Measurements from ENCODE around the gene PPP1R9B.

PPP1R9B gene

DNA sequence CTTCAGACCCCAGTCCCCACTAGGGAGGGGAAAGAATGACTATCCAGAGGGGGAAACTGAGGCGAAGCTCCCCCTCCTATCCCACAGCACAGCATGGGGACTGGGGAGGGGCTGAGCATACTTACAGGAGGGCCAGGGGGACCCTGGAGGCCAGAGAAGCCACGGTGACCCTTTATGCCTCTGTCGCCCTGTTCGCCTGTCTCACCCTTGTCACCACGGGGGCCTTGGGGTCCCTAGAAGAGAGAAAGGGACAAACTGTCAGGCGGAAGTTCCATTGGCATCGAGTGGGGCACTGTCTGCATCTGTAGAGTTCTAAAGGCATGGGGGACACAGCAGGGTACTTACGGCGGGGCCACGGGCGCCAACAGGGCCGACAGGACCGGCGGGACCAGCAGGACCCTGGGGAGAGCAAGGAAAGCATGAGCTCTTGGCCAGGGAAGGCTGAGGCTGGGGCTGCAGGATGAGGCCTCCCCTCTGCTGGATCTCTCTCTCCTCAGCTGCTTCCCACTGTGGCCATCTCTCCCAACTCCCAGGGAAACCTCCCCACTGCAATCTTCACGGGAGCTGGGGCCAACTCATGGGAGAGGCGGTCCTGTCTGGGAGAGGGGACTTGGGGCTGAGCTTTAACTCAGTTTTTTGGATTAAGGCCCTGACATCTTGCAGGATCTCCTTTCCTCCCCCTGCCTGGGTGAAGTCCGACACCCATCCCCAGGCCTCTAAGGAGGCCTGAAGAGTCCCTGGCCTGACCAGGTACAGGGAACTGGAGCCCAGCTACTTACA lies 37.5 kb upstream of the PPP1R9B start:
- peak; percentile 89 for DNase-seq

DNA sequence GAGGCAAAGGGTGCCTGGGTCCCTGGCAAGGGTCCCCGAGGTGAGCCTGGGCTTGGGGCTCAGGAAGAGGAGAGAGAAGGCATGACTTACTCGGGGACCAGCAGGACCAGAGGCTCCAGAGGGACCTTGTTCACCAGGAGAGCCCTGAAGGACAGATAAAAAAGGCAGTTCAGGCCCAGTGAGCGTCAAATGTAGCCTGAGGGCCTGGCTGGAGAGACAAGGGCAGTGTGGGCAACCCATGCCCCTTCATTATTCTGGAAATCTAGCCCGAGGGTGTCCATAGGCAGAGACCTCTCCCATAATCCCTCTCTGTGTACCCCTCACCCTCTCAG lies 36.9 kb upstream of the PPP1R9B start:
- DNase-seq, result no peak

DNA sequence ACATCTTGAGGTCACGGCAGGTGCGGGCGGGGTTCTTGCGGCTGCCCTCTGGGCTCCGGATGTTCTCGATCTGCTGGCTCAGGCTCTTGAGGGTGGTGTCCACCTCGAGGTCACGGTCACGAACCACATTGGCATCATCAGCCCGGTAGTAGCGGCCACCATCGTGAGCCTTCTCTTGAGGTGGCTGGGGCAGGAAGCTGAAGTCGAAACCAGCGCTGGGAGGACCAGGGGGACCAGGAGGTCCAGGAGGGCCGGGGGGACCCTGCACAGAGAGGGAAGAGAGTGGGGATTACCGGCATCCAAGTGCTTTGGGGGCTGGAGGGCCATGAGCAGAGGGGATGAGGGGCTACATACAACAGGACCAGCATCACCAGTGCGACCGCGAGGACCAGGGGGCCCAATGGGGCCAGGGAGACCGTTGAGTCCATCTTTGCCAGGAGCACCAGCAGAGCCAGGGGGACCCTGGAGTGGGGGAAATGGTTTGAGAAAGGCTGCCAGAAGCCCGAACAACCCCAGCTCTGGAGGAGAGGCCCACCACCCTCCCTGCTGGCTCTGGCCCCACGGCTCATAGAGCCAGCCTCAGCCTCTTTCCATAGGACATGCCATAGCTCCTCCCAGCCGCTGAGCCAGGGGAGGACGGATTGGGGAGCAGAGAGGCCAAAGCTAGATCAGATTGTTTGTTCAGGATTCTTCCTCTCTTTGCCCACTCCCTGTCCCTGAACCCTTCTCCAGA lies 36.4 kb upstream of the PPP1R9B start:
- DNase-seq, result peak; percentile 89

DNA sequence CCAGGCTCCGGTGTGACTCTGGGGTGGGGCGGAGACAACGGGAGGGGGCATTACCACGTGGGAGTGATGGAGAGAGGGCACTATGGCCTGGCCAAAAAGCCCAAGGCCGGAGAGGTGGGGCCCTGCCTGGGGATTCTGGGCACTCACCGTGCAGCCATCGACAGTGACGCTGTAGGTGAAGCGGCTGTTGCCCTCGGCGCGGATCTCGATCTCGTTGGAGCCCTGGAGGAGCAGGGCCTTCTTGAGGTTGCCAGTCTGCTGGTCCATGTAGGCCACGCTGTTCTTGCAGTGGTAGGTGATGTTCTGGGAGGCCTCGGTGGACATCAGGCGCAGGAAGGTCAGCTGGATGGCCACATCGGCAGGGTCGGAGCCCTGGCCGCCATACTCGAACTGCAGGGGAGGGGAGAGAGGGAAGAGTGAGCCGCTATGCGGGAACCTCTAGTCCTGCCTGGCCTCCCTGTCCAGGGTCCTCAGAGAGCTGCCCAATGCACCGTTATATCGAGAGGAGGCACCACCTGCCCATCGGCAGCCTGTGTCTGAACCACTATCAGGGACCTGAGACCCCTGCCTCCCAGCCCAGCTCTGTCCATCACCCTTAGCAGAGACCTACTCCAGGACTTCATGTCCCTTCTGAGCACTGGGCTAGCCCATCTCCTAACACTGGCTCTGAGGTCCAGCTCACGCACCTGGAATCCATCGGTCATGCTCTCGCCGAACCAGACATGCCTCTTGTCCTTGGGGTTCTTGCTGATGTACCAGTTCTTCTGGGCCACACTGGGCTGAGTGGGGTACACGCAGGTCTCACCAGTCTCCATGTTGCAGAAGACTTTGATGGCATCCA lies 35.4 kb upstream of the PPP1R9B start:
- peak; percentile 58 for DNase-seq

DNA sequence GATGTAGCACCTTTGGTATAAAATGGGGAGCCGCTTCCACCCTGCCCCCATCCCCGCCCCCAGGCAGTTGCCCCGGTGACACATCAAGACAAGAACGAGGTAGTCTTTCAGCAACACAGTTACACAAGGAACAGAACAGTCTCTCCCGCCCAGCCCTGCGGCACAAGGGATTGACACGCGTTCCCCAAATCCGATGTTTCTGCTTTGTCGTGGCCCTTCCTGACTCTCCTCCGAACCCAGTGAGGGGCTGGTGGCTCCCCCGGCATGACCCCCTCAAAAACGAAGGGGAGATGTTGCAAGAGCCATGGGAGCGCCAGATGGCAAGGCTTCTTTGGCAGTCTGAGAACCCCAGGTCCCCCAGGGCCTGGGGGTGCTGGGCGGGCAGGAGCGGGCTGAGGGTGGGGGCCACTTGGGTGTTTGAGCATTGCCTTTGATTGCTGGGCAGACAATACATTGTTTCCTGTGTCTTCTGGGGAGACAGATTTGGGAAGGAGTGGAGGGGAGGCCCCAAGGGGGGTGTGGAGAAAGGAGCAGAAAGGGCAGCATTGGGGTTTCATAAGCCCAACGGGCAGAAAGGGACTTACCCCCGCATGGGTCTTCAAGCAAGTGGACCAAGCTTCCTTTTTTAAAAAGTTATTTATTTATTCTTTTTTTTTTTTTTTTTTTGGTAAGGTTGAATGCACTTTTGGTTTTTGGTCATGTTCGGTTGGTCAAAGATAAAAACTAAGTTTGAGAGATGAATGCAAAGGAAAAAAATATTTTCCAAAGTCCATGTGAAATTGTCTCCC lies 34.3 kb upstream of the PPP1R9B start:
- peak; percentile 80 for DNase-seq

DNA sequence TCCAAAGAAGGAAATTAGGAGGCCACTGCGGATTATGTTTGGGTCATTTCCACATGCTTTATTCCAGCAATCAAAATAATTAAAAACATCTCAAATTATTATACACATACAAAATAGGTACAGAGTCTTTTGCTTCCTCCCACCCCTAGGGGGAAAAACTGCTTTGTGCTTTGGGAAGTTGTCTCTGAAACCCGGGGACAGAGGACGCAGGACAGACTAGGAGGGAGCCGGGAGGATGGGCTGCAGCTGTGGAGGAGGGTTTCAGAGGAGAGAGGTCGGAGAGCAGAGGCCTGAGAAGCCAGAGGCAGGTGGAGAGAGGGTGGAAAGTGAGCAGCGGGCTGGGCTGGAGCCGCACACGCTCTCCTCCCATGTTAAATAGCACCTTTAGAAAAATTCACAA lies 33.6 kb upstream of the PPP1R9B start:
- DNase-seq, result peak; percentile 74

DNA sequence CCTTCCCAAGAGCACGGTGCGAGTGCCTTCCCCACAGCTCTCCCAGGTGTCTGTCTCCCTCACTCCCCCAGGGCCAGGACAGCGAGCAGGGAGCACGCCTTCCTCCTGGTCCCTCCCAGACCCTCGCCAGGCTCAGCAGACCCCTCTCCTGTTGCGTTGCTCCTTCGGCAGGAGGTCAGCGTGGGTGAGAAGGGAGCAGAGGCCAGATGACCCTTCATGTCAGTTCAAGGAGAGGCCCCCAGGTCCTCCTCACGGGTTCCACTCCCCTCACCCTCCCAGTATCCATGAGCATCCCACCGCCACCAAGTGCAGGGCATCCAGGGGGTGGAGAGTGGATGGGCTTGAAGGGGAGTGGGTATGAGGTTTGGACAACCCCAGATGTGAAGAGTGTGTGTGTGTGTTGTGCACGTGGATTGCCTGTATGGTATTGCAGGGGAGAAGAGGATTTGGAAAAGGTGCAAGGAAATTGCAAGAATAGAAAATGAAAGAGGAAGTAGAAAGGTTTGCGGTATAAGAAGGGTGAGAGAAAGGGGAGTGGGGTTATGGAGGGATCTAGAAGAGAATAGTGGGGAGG lies 33.0 kb upstream of the PPP1R9B start:
- peak; percentile 81 for DNase-seq

DNA sequence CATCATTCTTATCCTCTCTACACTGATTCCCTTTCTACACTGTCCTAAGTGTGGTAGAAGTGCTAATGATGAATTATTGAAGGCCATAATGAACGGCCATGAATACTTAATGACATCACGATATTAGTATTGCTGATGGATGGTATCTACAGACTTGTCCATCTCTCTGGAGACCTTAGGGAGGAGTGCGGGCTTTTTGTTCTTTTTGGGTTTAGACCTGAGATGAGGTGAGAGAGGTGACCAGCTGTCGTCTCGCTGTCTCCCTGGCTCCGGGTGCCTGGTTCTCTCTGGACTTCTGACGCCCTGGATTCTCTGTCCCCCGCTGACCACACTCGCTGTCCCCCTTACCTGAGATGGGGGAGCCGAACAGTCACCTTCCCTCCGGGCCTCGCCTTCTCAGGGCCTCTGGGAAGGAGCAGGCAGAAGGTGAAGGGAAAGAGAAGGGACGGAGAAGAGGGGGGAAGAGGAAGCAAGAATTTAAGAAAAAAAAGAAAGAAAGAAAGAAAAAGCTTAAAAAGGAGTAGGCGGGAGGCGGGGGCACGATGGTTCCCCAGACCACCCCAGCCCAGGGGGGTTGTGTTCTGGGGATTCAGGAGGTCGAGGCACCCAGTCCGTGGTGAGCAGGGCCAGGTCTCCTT lies 32.4 kb upstream of the PPP1R9B start:
- DNase-seq, result peak; percentile 74

DNA sequence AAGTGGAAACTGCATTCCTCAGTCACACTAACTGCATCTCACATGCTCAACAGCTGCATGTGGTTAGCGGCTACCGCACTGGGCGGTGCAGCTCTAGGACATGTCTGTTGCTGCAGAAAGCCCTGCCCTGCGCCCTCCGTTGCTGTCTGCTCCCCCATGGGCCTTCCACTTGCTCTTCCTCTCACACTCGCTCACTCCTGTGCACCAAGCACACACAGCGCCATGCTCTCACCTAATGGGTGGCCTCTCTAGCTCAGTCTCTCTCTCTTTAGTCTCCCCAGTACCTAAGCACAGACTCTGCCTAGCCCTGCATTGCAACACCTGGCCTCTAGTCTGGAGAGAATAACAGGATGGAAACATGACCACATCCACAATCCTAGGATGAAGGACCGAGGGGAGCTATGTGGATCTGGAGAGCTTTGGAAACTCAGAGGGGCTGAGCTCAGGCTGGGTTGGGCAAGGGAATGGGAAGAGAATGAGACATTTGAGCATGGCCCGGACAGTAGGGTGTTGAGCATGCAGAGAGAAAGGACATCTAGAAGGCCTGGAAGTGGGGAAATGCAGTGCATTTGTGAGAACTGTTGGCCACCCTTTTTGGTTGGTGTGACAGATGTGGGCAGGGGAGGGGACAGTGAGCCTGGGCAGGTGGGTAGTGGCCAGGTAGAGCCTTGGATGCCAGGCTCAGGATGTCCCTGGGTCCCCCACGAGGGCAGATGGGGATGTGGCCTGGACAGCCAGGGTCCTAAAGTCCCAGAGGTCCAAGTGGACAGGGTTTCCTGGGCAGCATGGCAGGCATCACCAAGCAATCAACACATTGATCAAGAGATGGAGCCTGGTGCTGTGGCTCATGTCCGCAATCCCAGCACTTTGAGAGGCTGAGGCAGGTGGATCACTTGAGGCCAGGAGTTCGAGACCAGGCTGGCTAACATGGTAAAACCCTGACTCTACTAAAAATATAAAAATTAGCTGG lies 31.4 kb upstream of the PPP1R9B start:
- DNase-seq, result peak; percentile 91

DNA sequence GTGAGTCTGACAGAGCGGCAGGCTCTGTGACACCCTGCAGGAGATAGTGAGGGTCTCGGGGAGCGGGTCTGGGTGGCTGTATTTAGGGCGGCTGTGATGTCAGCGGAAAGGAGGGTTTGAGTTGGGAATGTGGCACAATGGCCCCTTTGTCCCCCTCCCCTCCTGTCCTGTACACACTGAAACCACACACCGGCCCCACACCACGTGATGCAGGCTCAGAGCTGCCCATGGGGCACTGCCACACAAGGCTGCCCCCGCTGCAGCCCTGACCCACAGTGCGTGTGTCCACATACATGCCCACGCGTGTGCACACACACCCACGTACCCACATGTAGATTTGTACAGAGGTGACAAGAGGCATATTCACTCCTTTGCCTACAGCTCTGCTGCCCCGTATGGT lies 30.7 kb upstream of the PPP1R9B start:
- DNase-seq, result no peak

DNA sequence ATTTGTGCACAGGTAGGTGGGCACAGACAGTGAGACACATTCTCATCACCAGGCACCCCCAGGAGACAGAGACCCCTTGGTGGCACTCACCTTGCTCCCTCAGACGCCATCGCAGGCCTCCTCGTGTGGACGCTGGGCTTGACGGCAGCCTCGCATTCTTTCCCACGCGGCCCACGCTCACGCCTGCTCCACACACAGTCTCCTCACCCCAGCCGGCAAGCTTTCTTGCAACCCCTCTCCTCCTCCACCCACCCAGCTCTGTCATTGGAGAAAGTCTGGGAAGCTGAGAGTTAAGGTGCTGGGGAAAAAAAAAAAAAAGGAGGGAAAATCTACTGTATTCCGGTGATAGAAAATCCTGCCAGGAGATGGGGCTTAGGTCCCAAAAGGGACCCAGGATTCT lies 30.1 kb upstream of the PPP1R9B start:
- DNase-seq, result no peak

DNA sequence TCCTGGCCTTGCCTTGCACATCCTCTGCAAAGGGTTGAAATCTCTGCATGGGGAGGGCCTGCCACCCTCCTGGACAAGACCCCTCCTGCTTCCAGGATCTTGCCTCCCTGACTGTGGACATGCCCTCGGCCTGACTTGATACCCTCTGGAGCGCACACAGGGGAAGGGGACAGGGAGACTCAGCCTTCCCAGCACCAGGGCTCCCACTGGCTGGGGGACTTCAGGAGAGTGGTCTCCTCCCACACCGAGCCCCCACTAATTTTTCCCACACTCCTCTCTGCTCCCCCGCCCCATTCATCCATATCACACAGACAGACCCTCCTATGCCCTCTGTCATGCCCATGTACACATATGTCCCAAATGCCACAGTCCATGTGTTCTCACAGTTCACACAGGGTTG lies 29.6 kb upstream of the PPP1R9B start:
- DNase-seq, result peak; percentile 48

DNA sequence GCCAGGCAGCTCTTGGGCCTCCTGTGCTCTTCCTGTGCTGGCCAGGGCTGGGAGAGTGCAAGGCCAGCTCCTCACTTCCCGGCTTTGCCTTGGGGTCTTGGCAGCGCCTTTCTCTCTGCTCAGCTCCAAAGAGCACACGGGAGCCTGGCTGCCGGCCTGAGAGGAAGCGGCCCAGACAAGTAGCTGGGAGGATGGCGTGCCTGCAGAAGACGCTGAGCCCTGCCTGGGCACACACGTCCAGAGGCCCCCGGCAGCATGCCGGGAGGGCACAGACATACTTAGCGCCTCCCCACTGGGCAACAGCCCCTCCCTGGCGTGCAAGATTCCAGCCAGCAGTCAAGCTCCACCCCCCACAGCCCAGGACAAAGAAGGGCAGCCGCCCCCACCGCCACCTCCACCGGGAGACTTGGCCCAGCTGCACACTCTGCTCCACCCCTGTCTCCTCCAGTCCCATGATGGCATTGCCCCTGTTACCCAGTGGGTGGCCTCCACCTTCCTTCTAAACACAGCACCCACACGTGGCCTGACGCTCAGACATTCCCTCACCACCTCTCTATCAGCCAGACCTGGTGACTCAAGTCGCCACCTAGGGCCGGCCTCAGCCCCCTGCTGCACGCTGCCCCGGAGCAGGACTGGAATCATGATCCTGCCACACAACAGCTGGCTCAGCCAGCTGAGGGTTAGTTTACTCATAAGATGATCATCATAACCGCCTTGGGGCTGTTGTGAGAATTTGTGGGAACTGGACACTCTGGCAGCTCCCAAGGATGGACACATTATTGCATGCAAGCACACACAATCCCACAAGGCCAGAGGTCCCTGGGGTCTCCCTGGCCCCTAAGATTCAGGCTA lies 27.7 kb upstream of the PPP1R9B start:
- DNase-seq, result peak; percentile 91

DNA sequence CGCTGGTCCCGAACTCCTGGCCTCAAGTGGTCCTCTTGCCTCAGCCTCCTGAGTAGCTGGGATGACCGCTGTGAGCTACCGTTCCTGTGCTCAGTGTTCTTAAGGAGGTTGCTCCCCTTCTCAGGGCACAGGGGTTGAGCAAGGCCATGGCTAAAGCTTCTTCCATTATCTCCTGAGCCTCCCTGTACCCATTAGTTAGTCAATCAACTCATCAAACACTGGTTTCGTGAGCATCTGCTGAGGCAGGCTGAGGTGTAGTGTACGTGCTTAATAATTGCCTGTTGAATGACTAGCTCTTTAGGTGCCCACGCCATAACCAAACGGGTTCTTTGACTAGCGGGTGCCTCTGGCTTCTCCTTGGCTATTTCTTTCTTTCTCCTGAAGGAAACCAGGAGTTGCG lies 27.0 kb upstream of the PPP1R9B start:
- no peak for DNase-seq

DNA sequence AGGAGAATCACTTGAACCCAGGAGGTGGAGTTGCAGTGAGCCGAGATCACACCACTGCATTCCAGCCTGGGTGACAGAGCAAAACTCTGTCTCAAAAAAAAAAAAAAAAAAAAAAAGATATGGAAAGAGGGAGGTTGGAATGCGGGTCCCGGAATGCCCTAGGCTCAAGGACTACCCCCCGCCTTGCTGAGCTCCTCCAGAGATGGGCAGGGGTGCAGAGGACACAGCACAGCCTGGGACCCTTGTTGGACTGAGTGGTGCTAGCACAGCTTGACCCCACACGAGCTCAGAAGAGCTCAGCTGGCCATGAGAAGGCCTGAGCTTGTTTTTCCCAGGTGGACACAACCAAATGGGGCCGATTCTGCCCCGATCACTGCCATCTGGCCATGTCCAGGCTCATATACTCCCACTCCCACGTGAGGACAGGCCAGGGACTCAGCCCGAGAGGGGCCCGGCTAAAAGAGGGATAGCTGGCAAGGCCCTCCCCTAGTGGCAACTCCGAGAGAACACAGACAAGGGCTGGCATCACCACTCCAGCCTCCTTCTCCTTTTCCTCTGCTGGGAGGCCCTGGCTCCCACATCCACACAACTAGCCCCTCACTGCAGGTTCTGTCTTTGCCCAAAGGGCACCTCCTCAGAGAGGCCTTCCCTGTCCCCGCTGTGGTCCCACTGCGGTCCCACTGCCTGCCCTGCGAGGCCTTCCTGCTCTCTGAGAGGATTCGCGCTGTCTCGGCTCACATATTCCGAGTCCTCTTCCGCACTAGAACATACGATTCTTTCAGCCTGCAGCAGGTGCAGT lies 26.3 kb upstream of the PPP1R9B start:
- DNase-seq, result peak; percentile 45

DNA sequence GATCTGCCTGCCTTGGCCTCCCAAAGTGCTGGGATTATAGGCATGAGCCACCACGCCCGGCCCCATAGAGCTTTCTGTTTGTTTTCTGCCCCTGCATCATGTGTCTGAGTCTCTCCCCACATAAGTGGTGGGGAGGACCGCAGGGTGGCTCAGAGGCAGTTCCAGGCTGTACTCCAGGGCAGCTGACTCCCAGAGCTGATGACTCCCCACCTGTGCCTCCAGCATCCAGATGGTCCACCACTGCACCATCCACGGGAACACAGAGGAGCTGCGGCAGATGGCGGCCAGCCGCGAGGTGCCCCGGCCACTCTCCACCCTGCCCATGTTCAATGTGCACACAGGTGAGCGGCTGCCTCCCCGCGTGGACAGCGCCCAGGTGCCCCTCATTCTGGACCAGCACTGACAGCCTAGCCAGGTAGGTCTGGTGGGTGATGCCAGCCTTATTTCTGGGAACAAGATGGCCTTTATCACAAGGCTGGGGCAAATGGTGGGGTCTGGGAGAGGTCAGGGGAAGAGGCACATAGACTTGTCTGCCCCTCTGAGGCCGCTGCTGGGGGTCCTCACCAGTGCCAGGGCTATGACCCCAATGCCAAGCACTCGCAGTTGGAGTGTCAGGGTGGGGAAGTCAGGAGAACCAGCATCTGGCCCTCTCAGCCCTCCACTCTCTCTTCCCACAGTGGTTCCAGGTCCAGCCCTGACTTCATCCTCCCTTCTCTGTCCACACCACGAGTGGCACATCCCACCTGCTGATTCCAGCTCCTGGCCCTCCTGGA lies 24.7 kb upstream of the PPP1R9B start:
- no peak for DNase-seq

DNA sequence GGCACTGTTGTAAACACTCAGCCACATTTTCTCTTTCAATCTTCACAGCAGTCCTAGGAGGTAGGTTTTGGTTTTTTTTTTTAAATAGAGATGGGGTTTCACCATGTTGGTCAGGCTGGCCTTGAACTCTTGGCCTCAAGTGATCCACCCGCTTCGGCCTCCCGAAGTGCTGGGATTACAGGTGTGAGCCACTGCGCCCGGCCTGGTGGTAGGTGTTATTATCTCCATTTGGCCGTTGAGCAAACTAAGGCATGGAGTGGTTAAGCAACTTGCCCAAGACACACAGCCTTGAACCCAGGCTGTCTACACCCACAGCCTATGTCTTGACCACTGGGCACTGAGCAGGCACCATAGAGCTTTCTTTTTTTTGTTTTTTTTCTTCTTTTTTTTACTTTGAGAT lies 24.0 kb upstream of the PPP1R9B start:
- DNase-seq, result no peak

All from fibroblast of skin of abdomen (primary cell).